HG03565 (cell line): ENCODE data around the gene TRAPPC2.

Source experiments
- ATAC-seq: cut with Tn5 transposase; IDR thresholded peaks from one replicate; pipeline ENCODE4 v1.9.1; 2021; ENCODE audit warnings: mild to moderate bottlenecking, moderate library complexity; ENCODE audit not compliant: unreplicated experiment

Gene TRAPPC2

GRCh38 chrX:13734278-13735172 lies at the start of gene TRAPPC2, which contains the start of gene OFD1:
Gene TRAPPC2, minus strand, starts transcription at chrX:13734620. Its CDS starts 14,657 bp downstream, at chrX:13719963.
Gene OFD1, plus strand, starts transcription at chrX:13734748. Its CDS starts 324 bp downstream, at chrX:13735072.
- ATAC-seq, result peak; percentile 80

GRCh38 chrX:13780868-13781427 lies 46.5 kb upstream of the TRAPPC2 start:
- no peak for ATAC-seq

GRCh38 chrX:13778916-13779315 lies 44.5 kb upstream of the TRAPPC2 start:
- no peak for ATAC-seq

- ATAC-seq, result no peak
Observed at GRCh38 chrX:13776387-13776786, 42.0 kb upstream of the TRAPPC2 start.

GRCh38 chrX:13775837-13776236 lies 41.4 kb upstream of the TRAPPC2 start:
- ATAC-seq, result no peak

- ATAC-seq, result no peak
Observed at GRCh38 chrX:13774696-13775095, 40.3 kb upstream of the TRAPPC2 start.

- ATAC-seq, result no peak
Observed at GRCh38 chrX:13770013-13770535, 35.7 kb upstream of the TRAPPC2 start.

- ATAC-seq, result no peak
Observed at GRCh38 chrX:13768939-13769338, 34.5 kb upstream of the TRAPPC2 start.

- no peak for ATAC-seq
Observed at GRCh38 chrX:13764765-13765164, 30.3 kb upstream of the TRAPPC2 start.

- ATAC-seq, result no peak
Observed at GRCh38 chrX:13764281-13764680, 29.9 kb upstream of the TRAPPC2 start.

GRCh38 chrX:13763489-13763888 lies 29.1 kb upstream of the TRAPPC2 start:
- ATAC-seq, result no peak

GRCh38 chrX:13761606-13762414 lies 27.4 kb upstream of the TRAPPC2 start:
- ATAC-seq, result peak; percentile 55

- no peak for ATAC-seq
Observed at GRCh38 chrX:13760426-13760825, 26.0 kb upstream of the TRAPPC2 start.

GRCh38 chrX:13759152-13759718 lies 24.8 kb upstream of the TRAPPC2 start:
- ATAC-seq, result peak; percentile 60

GRCh38 chrX:13756381-13756780 lies 22.0 kb upstream of the TRAPPC2 start:
- ATAC-seq, result no peak

GRCh38 chrX:13755254-13755653 lies 20.8 kb upstream of the TRAPPC2 start:
- no peak for ATAC-seq

- no peak for ATAC-seq
Observed at GRCh38 chrX:13754765-13755164, 20.3 kb upstream of the TRAPPC2 start.

- ATAC-seq, result peak; percentile 61
Observed at GRCh38 chrX:13752646-13753045, 18.2 kb upstream of the TRAPPC2 start.

- no peak for ATAC-seq
Observed at GRCh38 chrX:13752141-13752540, 17.7 kb upstream of the TRAPPC2 start.

- no peak for ATAC-seq
Observed at GRCh38 chrX:13750812-13751211, 16.4 kb upstream of the TRAPPC2 start.

- ATAC-seq, result no peak
Observed at GRCh38 chrX:13750204-13750603, 15.8 kb upstream of the TRAPPC2 start.
